Spinal cord (tissue), 10 donors: Measurements from ENCODE around the gene SNUPN. TPM values are rescaled to one million over a fixed set of nuclear protein-coding genes. Genes with fewer than 3 reads are reported as not detected.

Experiments used
- DNase-seq, 6 donors: peaks; one replicate each; pipeline versions ENCODE4 v3.0.0 to v3.0.0-alpha.2; 2013 to 2015; ENCODE audit warnings: low spot score in 6 of 6, low read depth in 4 of 6
- H3K27ac ChIP-seq: one replicate; pipeline ENCODE4 v1.5.1; 2013; ENCODE audit warnings: low read depth, low read length, control low read depth
- H3K27me3 ChIP-seq: one replicate; pipeline ENCODE4 v1.6.1; 2013; ENCODE audit warnings: low read length; ENCODE audit not compliant: control insufficient read depth, insufficient read depth
- H3K36me3 ChIP-seq: one replicate; pipeline ENCODE4 v1.6.1; 2013; ENCODE audit warnings: low read length; ENCODE audit not compliant: control insufficient read depth, insufficient read depth
- H3K4me1 ChIP-seq: one replicate; pipeline ENCODE4 v1.6.1; 2013; ENCODE audit warnings: low read length; ENCODE audit not compliant: control insufficient read depth, insufficient read depth
- H3K4me3 ChIP-seq: one replicate; pipeline ENCODE4 v1.5.1; 2013; ENCODE audit warnings: low read depth, low read length, control low read depth
- H3K9me3 ChIP-seq: one replicate; pipeline ENCODE4 v1.6.1; 2013; ENCODE audit warnings: low read length; ENCODE audit not compliant: control insufficient read depth, insufficient read depth
- WGBS: methylation state at CpG from one replicate; pipeline ENCODE4 v1.1.5; 2013; ENCODE audit warnings: missing lambda C conversion rate; ENCODE audit not compliant: insufficient coverage; 5-methylcytosine and 5-hydroxymethylcytosine counted together
- long read RNA-seq, 4 donors: transcript quantifications; one replicate each; lab custom pipeline, GENCODE V29; 2026
- polyA plus RNA-seq, 2 donors: library from polyadenylated mRNA; unstranded; fragments of 120-200 nt; gene quantifications; one replicate each; pipeline ENCODE4 v1.2.1, GENCODE V29; 2013; ENCODE audit not compliant: insufficient read length in 2 of 2
- total RNA-seq, 2 donors: library from RNA; depleted of rRNA in 1 of 2; stranded (reverse); fragments of 120-200 nt in 1 of 2; fragments of >200 nt in 1 of 2; gene quantifications; one replicate each; pipeline versions ENCODE4 v1.2.3 to v1.2.4, GENCODE V29; 2013 to 2014
- donor health status: healthy.

SNUPN gene
- total RNA-seq (10 to 100 TPM; 24.7 to 34.8 TPM), polyA plus RNA-seq (10 to 100 TPM; 23.8 to 30.0 TPM)
- long read RNA-seq, donor 1, partial matches to known transcripts, result 0 of 4 reads
- long read RNA-seq, donor 1, other reads (novel, unspliced or antisense), result 0 of 4 reads
- long read RNA-seq, donor 2, partial matches to known transcripts, result 0 of 2 reads
- long read RNA-seq, donor 2, other reads (novel, unspliced or antisense), result 0 of 2 reads
- long read RNA-seq, donor 3, transcript SNUPN-201 (9 exons, 1,513 nt), result major isoform, 6 of 8 reads
- long read RNA-seq, donor 3, partial matches to known transcripts, result 0 of 8 reads
- long read RNA-seq, donor 3, other reads (novel, unspliced or antisense), result 0 of 8 reads
- long read RNA-seq, donor 4, transcript SNUPN-201 (9 exons, 1,513 nt), result major isoform, 10 of 12 reads
- long read RNA-seq, donor 4, partial matches to known transcripts, result 0 of 12 reads
- long read RNA-seq, donor 4, other reads (novel, unspliced or antisense), result 0 of 12 reads

DNA sequence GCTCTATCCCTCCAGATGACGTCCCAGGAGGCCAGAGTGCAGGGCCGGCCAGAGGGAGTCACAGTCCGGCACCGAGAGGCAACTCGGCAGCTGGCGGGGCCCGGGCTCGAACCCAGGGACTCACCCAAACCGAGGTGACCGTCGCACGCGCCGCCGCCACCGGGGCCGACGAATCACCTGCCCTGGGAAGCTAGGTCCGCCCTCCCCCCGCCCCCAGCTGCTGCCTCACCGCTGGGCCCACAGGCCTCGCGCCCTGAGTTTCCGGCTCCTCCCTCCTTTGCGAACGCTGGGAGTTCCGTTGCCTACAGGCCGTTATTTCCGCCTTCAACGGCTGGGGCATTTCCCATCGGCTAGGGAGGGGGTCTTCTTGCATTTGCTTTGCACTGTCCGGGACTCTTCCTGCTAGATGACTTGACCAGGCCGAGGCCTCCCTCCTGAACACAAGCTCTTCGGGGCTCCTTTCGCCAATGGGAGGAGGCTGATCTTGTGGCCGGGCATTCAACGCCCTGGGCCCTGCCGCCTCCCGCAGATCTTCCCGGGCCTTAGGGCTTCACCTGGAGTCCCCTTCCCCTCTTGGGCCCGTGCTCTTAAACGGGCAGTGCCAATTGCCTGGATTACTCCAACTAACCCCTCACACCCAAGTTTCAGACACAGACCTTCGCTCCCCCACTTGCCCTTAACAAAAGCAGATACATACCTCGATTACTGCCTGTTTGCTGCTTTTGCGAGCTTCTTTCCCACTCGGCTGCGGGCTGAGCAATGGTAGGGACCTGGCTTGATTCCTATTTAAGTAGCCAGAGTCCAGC is at the start of gene SNUPN:
Gene SNUPN (minus strand): TSS at position 184 of the 806 bp plus-strand sequence. CDS start 4,674 bp downstream, outside the sequence.
- DNase-seq, result peak; percentile 81 to 98 (median 87)
- H3K36me3 ChIP-seq, result no peaks in the 10 kb centered on the region
- WGBS, result under 1% methylated on average over 37 of the region's 47 CpGs
- no peaks in the 10 kb centered on the region for H3K27me3 ChIP-seq
- H3K27ac ChIP-seq, result peak within 1 kb of the TSS; percentile 99
- peaks cover 11% of the 10 kb centered on the region for H3K4me1 ChIP-seq
- peak within 1 kb of the TSS; percentile 99 for H3K4me3 ChIP-seq
- no peaks in the 10 kb centered on the region for H3K9me3 ChIP-seq

GRCh38 chr15:75674366-75674765 is 48.8 kb upstream of the SNUPN start:
- Histone ChIP-seq H3K36me3 (peaks cover 31% of the 10 kb centered on the region), H3K27ac (no peak overlapping the region), H3K27me3 (no peaks in the 10 kb centered on the region), H3K4me1 (peaks cover 36% of the 10 kb centered on the region), H3K9me3 (no peaks in the 10 kb centered on the region), H3K4me3 (no peak overlapping the region)
- DNase-seq, result no peak
- 73% methylated on average over 8 of the region's 8 CpGs for WGBS

DNA sequence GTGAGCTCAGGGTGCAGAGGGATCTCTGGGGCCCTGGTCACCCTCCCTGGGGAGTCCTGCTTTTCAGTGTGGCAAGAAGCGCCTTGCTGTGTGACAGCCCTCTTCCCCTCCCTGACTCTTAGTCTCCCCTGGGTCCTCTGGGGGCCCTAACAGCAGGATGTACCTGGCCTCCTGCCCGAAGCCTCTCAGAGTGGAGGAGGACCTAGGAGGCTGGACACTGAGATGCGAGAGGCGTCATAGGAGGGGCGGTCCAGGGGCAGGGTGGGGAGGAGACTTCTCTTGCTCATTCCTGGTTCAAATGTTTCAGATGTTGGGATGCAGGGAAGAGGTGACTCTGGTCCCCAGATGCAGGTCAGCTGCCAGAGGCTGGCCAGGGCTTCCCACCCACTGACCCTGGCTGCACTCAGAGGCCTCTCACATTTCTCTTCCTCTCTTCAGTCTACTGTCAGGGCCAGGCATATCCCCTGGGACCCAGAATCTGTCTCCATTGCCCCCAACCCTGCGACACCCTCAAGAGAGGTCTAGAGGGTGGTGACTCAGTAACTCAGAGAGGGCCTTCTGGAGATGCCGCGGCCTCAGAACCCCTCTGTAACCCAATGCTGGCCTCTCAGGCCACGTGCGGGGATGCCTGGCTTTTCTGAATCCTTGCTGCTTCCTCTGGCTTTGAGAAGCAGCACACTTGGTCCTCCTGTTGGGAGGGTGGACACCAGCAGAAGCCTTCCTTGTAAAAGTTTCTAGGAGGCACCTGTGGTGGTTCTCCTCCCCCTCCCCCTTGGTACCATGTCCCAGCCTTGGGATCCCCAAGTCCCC is 48.1 kb upstream of the SNUPN start:
- DNase-seq, result peak in 1 of 6 donors; percentile 51

GRCh38 chr15:75672646-75673425 is 47.3 kb upstream of the SNUPN start:
- no peaks in the 10 kb centered on the region for H3K27me3 ChIP-seq
- H3K4me3 ChIP-seq, result no peak overlapping the region
- peaks cover 32% of the 10 kb centered on the region for H3K36me3 ChIP-seq
- WGBS, result 56% methylated on average over 13 of the region's 14 CpGs
- DNase-seq, result peak in 2 of 6 donors; percentile 18 to 68
- H3K9me3 ChIP-seq, result no peaks in the 10 kb centered on the region
- peak overlapping the region; percentile 80 for H3K27ac ChIP-seq
- H3K4me1 ChIP-seq, result peaks cover 36% of the 10 kb centered on the region

More for the DNA sequence above, 48.1 kb upstream of the SNUPN start:
- Histone ChIP-seq H3K4me1 (peaks cover 36% of the 10 kb centered on the region), H3K27ac (peak overlapping the region; percentile 80), H3K27me3 (no peaks in the 10 kb centered on the region), H3K36me3 (peaks cover 32% of the 10 kb centered on the region), H3K4me3 (no peak overlapping the region), H3K9me3 (no peaks in the 10 kb centered on the region)
- WGBS, result 77% methylated on average over 8 of the region's 10 CpGs

GRCh38 chr15:75671730-75672602 is 46.4 kb upstream of the SNUPN start:
- H3K9me3 ChIP-seq, result no peaks in the 10 kb centered on the region
- H3K4me1 ChIP-seq, result peaks cover 42% of the 10 kb centered on the region
- no peaks in the 10 kb centered on the region for H3K27me3 ChIP-seq
- no peak for DNase-seq
- peak overlapping the region; percentile 80 for H3K27ac ChIP-seq
- H3K36me3 ChIP-seq, result peaks cover 25% of the 10 kb centered on the region
- no peak overlapping the region for H3K4me3 ChIP-seq
- WGBS, result 78% methylated on average over 8 of the region's 11 CpGs

GRCh38 chr15:75669879-75670212 is 44.3 kb upstream of the SNUPN start:
- H3K9me3 ChIP-seq, result no peaks in the 10 kb centered on the region
- H3K27me3 ChIP-seq, result no peaks in the 10 kb centered on the region
- H3K27ac ChIP-seq, result no peak overlapping the region
- no peak for DNase-seq
- peaks cover 37% of the 10 kb centered on the region for H3K4me1 ChIP-seq
- peaks cover 8% of the 10 kb centered on the region for H3K36me3 ChIP-seq
- H3K4me3 ChIP-seq, result no peak overlapping the region
- WGBS, result 83% methylated on average over 6 of the region's 6 CpGs

DNA sequence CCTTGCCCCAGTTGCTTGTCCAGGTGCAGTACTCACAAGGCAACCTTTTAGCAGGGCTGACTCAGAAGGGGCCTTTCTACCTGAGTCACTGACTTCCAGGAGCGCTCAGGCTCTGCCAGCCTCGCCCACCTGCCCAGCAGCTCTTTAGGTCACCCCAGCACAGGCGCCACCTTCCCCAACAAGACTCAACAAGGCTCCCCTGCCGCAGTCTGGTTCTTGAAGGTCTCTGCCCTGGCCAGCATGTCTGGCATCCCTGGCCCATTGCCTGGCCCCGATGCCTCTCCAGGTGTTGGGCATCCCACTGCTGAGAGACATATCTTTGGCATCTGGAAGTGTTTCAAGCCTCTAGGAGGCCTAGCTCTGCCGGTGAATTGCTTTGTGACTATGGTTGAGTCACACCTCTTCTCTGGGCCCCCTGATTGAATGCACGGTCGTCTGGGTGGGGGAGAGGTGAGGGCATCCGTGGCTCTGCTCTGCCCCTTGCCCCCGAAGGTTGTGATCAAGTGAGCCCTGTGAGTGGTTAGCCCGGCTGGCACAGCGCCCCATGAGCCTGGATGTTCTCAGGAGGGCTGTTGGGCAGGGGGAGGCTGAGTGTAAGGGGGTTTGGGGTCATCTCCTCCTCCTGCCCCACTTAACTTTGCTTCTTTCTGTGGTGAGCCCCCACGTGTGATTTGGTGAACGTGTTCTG is 43.8 kb upstream of the SNUPN start:
- Histone ChIP-seq H3K4me1 (peaks cover 33% of the 10 kb centered on the region), H3K27ac (no peak overlapping the region), H3K27me3 (no peaks in the 10 kb centered on the region), H3K36me3 (peaks cover 6% of the 10 kb centered on the region), H3K4me3 (no peak overlapping the region), H3K9me3 (no peaks in the 10 kb centered on the region)
- no peak for DNase-seq
- 85% methylated on average over 11 of the region's 14 CpGs for WGBS
